H1 (cell line): Measurements from ENCODE around the gene KRTAP10-3. TPM values are rescaled to one million over a fixed set of nuclear protein-coding genes. Genes with fewer than 3 reads are reported as not detected.

Experiments
- CTCF ChIA-PET: fragments of 300-600 bp; sonication (Branson Sonifier 250); formaldehyde crosslinking; loops from one replicate; lab custom pipeline; 2021; ENCODE audit not compliant: partially characterized antibody; lab: Charles Lee
- POLR2A ChIA-PET: fragments of 300-600 bp; sonication (Branson Sonifier 250); formaldehyde crosslinking; loops from one replicate; lab custom pipeline; 2021; ENCODE audit warnings: inconsistent platforms; ENCODE audit not compliant: partially characterized antibody; lab: Charles Lee
- DNase-seq, 2 experiments: peaks; one replicate each; pipeline versions ENCODE4 v3.0.0 to v3.0.0-alpha.2; 2010 to 2022; ENCODE audit warnings: low spot score in 2 of 2, low read depth in 1 of 2, mixed read lengths in 1 of 2
- FAIRE-seq: peaks from 2 replicates; lab custom pipeline; 2011; peaks lifted over from hg19 to GRCh38; lab: Jason Lieb, UNC
- H2AFZ ChIP-seq: 2 replicates; pipeline ENCODE4 v1.8.1; 2012; ENCODE audit warnings: low read length, inconsistent platforms
- H2AK5ac ChIP-seq: 2 replicates; pipeline ENCODE4 v1.6.1; 2013; ENCODE audit warnings: low read depth, low read length
- H2BK120ac ChIP-seq: replicated peaks from 2 replicates; pipeline ENCODE3; 2013; ENCODE audit warnings: low read depth, low read length, inconsistent platforms
- H2BK12ac ChIP-seq: 2 replicates; pipeline ENCODE4 v1.6.1; 2013; ENCODE audit warnings: low read depth, low read length
- H2BK15ac ChIP-seq: 2 replicates; pipeline ENCODE4 v1.6.1; 2013; ENCODE audit warnings: low read length
- H2BK20ac ChIP-seq: 2 replicates; pipeline ENCODE4 v1.6.1; 2013; ENCODE audit warnings: low read length
- H2BK5ac ChIP-seq: 2 replicates; pipeline ENCODE4 v1.6.1; 2013; ENCODE audit warnings: low read depth, low read length
- H3K14ac ChIP-seq: 2 replicates; pipeline ENCODE4 v1.6.1; 2013; ENCODE audit warnings: inconsistent platforms; ENCODE audit not compliant: insufficient read length
- H3K18ac ChIP-seq: 2 replicates; pipeline ENCODE4 v1.6.1; 2013; ENCODE audit warnings: low read length; ENCODE audit errors: extremely low read depth
- H3K23ac ChIP-seq: 2 replicates; pipeline ENCODE4 v1.6.1; 2013; ENCODE audit warnings: inconsistent platforms; ENCODE audit not compliant: insufficient read length
- H3K23me2 ChIP-seq: 2 replicates; pipeline ENCODE4 v1.6.1; 2013; ENCODE audit warnings: low read depth, low read length
- H3K27ac ChIP-seq: 2 replicates; pipeline ENCODE4 v1.6.1; 2011; ENCODE audit warnings: low read depth, low read length, inconsistent platforms
- H3K27me3 ChIP-seq, 4 experiments: replicated peaks in 1 of 4; 1 replicate in 1 of 4; 2 replicates in 3 of 4; pipeline versions ENCODE4 v1.6.1 to v1.8.1; 2011 to 2013; ENCODE audit warnings: low read length in 3 of 4, mild to moderate bottlenecking in 3 of 4, inconsistent platforms in 2 of 4, mixed read lengths in 2 of 4, moderate library complexity in 1 of 4; ENCODE audit not compliant: control insufficient read depth in 3 of 4, insufficient read depth in 3 of 4; ENCODE audit errors: extremely low read depth in 1 of 4
- H3K36me3 ChIP-seq, 4 experiments: 2 replicates each; pipeline versions ENCODE4 v1.6.1 to v1.8.1; 2011 to 2013; ENCODE audit warnings: mild to moderate bottlenecking in 4 of 4, low read length in 3 of 4, moderate library complexity in 2 of 4, control low read depth in 1 of 4, inconsistent platforms in 1 of 4; ENCODE audit not compliant: insufficient read depth in 4 of 4, control insufficient read depth in 2 of 4
- H3K4ac ChIP-seq: replicated peaks from 2 replicates; pipeline ENCODE3; 2013; ENCODE audit warnings: low read length, low read depth, mixed read lengths, inconsistent platforms; ENCODE audit not compliant: insufficient read length
- H3K4me1 ChIP-seq, 4 experiments: replicated peaks in 1 of 4; 1 replicate in 1 of 4; 2 replicates in 3 of 4; pipeline versions ENCODE4 v1.6.1 to v1.8.1; 2011 to 2013; ENCODE audit warnings: low read length in 3 of 4, inconsistent platforms in 2 of 4, mixed read lengths in 1 of 4; ENCODE audit not compliant: insufficient read depth in 4 of 4, control insufficient read depth in 3 of 4
- H3K4me2 ChIP-seq, 2 experiments: 2 replicates each; pipeline versions ENCODE4 v1.6.1 to v1.8.1; 2011 to 2013; ENCODE audit warnings: low read depth in 2 of 2, low read length in 2 of 2, control low read depth in 1 of 2, inconsistent platforms in 1 of 2, mild to moderate bottlenecking in 1 of 2; ENCODE audit not compliant: insufficient read depth in 1 of 2
- H3K4me3 ChIP-seq, 4 experiments: fragments of 200-600, 300-600 bp in 1 of 4; sonication (generic), shearing (Covaris generic), sonication (Bioruptor Twin) in 1 of 4; 2 replicates each; pipeline versions ENCODE4 v1.5.1 to v1.8.1; 2011 to 2016; ENCODE audit warnings: low read length in 4 of 4, low read depth in 3 of 4, control low read depth in 2 of 4, inconsistent platforms in 2 of 4, mild to moderate bottlenecking in 2 of 4, mixed read lengths in 1 of 4, moderate library complexity in 1 of 4; ENCODE audit not compliant: insufficient read depth in 2 of 4; ENCODE audit errors: extremely low read depth in 1 of 4
- H3K56ac ChIP-seq: replicated peaks from 2 replicates; pipeline ENCODE3; 2013; ENCODE audit warnings: low read depth, mild to moderate bottlenecking, mixed read lengths, low read length, inconsistent platforms; ENCODE audit not compliant: insufficient read length
- H3K79me1 ChIP-seq: 2 replicates; pipeline ENCODE4 v1.6.1; 2013; ENCODE audit warnings: low read depth, low read length, control low read depth
- H3K79me2 ChIP-seq, 2 experiments: 2 replicates each; pipeline versions ENCODE4 v1.6.1 to v1.8.1; 2012 to 2013; ENCODE audit warnings: low read length in 2 of 2, mild to moderate bottlenecking in 2 of 2, inconsistent platforms in 1 of 2; ENCODE audit not compliant: insufficient read depth in 2 of 2, control insufficient read depth in 1 of 2
- H3K9ac ChIP-seq, 4 experiments: replicated peaks in 1 of 4; 1 replicate in 1 of 4; 2 replicates in 3 of 4; pipeline versions ENCODE4 v1.6.1 to v1.8.1; 2011 to 2013; ENCODE audit warnings: low read depth in 3 of 4, low read length in 3 of 4, control low read depth in 2 of 4, mild to moderate bottlenecking in 2 of 4, moderate library complexity in 2 of 4, inconsistent platforms in 1 of 4; ENCODE audit errors: extremely low read depth in 1 of 4
- H3K9me3 ChIP-seq, 2 experiments: 2 replicates each; pipeline versions ENCODE4 v1.6.1 to v1.8.1; 2012 to 2013; ENCODE audit warnings: mild to moderate bottlenecking in 2 of 2, moderate library complexity in 2 of 2, control low read depth in 1 of 2, inconsistent platforms in 1 of 2, low read depth in 1 of 2, low read length in 1 of 2, mixed read lengths in 1 of 2; ENCODE audit not compliant: insufficient read depth in 2 of 2
- H4K20me1 ChIP-seq, 2 experiments: replicated peaks in 1 of 2; 2 replicates each; pipeline versions ENCODE3 to v1.8.1; 2011 to 2013; ENCODE audit warnings: inconsistent platforms in 2 of 2, low read length in 2 of 2, mild to moderate bottlenecking in 1 of 2; ENCODE audit not compliant: insufficient read depth in 2 of 2, control insufficient read depth in 1 of 2
- H4K5ac ChIP-seq: 2 replicates; pipeline ENCODE4 v1.6.1; 2013; ENCODE audit warnings: low read length, low read depth, mixed read lengths, inconsistent platforms; ENCODE audit not compliant: insufficient read length
- H4K8ac ChIP-seq: 2 replicates; pipeline ENCODE4 v1.8.0; 2013; ENCODE audit warnings: mild to moderate bottlenecking, moderate library complexity, low read length, inconsistent platforms; ENCODE audit not compliant: insufficient read depth; ENCODE audit errors: extremely low read depth
- H4K91ac ChIP-seq: replicated peaks from 2 replicates; pipeline ENCODE3; 2013; ENCODE audit warnings: low read length, mixed read lengths, inconsistent platforms; ENCODE audit not compliant: insufficient read length
- POLR2A ChIP-seq, 2 experiments: IDR thresholded peaks; 1 replicate in 1 of 2; 2 replicates in 1 of 2; pipeline ENCODE4 v1.6.1; 2011; ENCODE audit warnings: low read depth in 2 of 2, low read length in 2 of 2, mild to moderate bottlenecking in 2 of 2; ENCODE audit errors: control extremely low read depth in 1 of 2
- WGBS, 2 experiments: shearing (Covaris generic) in 1 of 2; methylation state at CpG; one replicate each; pipeline versions ENCODE4 v1.1.6 to v1.1.7; 2013 to 2015; ENCODE audit warnings: low lambda C conversion rate in 2 of 2, mixed read lengths in 2 of 2, inconsistent platforms in 1 of 2, low coverage in 1 of 2, missing lambda C conversion rate in 1 of 2; ENCODE audit not compliant: insufficient replicate concordance in 2 of 2, insufficient coverage in 1 of 2, insufficient read length in 1 of 2; ENCODE audit errors: extremely low coverage in 1 of 2, missing lambda C conversion rate in 1 of 2; 5-methylcytosine and 5-hydroxymethylcytosine counted together
- polyA plus RNA-seq, 7 experiments: library from polyadenylated mRNA; depleted of rRNA in 3 of 7; stranded (reverse) in 5 of 7; unstranded in 2 of 7; fragments of >200 nt in 5 of 7; fragments of 200-250 nt in 2 of 7; gene quantifications; 1 replicate in 5 of 7; 2 replicates in 1 of 7; 4 replicates in 1 of 7; pipeline versions ENCODE4 v1.2.1 to v1.2.3, GENCODE V29; 2011 to 2013; ENCODE audit warnings: missing spikeins in 2 of 7, mixed read lengths in 2 of 7
- total RNA-seq: library from RNA; stranded (reverse); fragmentation: NEBNext Ultra II Directional; extraction: Animal tissue kit (Norgen Biotek cat#: 25700); gene quantifications from 2 replicates; pipeline ENCODE4 v1.2.1, GENCODE V29; 2021

Gene KRTAP10-3
- total and polyA plus RNA-seq, 2 of the 8 experiments (the other 6 are each of a cell fraction or from before 2014, with no cell fraction given), result not detected

DNA sequence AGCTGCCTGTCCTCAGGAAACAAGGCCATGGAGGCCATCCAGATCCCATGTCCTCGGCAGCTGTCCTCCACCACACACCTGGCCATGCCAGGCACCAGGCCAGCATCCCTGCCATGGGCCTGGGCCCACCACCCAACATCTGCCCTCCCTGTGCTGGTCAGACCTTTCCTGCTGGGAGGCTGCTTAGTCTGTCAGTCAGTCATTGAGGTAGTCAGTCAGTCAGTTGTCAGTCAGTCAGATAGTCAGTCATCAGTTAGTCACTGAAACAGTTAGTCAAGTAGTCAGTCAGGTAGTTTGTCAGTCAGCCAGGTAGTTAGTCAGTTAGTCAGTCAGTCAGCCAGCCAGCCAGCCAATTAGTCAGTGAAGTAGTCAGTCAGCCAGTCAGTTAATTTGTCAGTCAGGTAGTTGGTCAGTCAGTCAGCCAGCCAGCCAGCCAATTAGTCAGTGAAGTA, 35.8 kb downstream of the KRTAP10-3 start:
- no peak overlapping the region for H3K14ac ChIP-seq
- peak overlapping the region; percentile 36; the same call in 1 of the 2 replicates for H2BK15ac ChIP-seq
- H3K79me1 ChIP-seq, result peaks cover 3% of the 10 kb centered on the region; the same call in 1 of the 2 replicates
- H4K8ac ChIP-seq, result peak overlapping the region; percentile 36; the same call in 1 of the 2 replicates
- H2AK5ac ChIP-seq, result no peak overlapping the region
- H3K79me2 ChIP-seq, result no peaks in the 10 kb centered on the region
- H3K18ac ChIP-seq, result no peak overlapping the region
- POLR2A ChIA-PET, result interaction anchor here (0.9 kb wide), 1 partner anchor 190 kb away, joined by 3 read pairs; no protein-coding TSS in a partner anchor
- no peaks in the 10 kb centered on the region for H3K36me3 ChIP-seq
- no peak overlapping the region for H3K9ac ChIP-seq
- no peak for DNase-seq
- H3K27me3 ChIP-seq, result peaks cover 0 to 3% (median 0%) of the 10 kb centered on the region in 4 experiments; a peak in 1 of 7 replicates
- no peak overlapping the region for H2BK120ac ChIP-seq
- 83% methylated on average over 1 of the region's 1 CpG; no CpG with 5 or more reads in 1 of the 2 experiments for WGBS, 2 experiments
- H3K4me3 ChIP-seq, result no peak overlapping the region
- no peak overlapping the region for H2AFZ ChIP-seq
- TF ChIP-seq POLR2A (IDR thresholded peaks at IDR 0.05; ENCODE audit: control extremely low read depth in 1 of 2, low read depth in 2 of 2, low read length in 2 of 2), result no peak
- no peak for FAIRE-seq
- H3K4me2 ChIP-seq, result no peak overlapping the region
- H4K20me1 ChIP-seq, result no peaks in the 10 kb centered on the region
- H3K9me3 ChIP-seq, result peaks cover 0 to 15% of the 10 kb centered on the region in 2 experiments; a peak in 3 of 4 replicates
- CTCF ChIA-PET, result interaction anchor here (1.0 kb wide), 1 partner anchor 18 kb away, joined by 3 read pairs; no protein-coding TSS in a partner anchor
- no peak overlapping the region for H3K56ac ChIP-seq
- H3K23me2 ChIP-seq, result peaks cover 12% of the 10 kb centered on the region
- no peak overlapping the region for H4K91ac ChIP-seq
- no peaks in the 10 kb centered on the region; a peak in 1 of 7 replicates for H3K4me1 ChIP-seq
- no peak overlapping the region for H3K23ac ChIP-seq
- no peak overlapping the region for H2BK5ac ChIP-seq
- no peak overlapping the region for H3K27ac ChIP-seq
- no peak overlapping the region for H4K5ac ChIP-seq
- no peak overlapping the region for H2BK12ac ChIP-seq
- H2BK20ac ChIP-seq, result no peak overlapping the region
- H3K4ac ChIP-seq, result no peak overlapping the region
